NCI-H2029 treated with DMSO at 0.1 percent for 48 hours (cell line): Measurements from ENCODE around the gene RAI1.

ENCODE experiments used
- DNase-seq: peaks from one replicate; lab custom pipeline; 2025; lab: John Stamatoyannopoulos, UW

Gene RAI1

GRCh38 chr17:17767887-17768418 lies 86.7 kb downstream of the RAI1 start:
- no peak for DNase-seq

DNA sequence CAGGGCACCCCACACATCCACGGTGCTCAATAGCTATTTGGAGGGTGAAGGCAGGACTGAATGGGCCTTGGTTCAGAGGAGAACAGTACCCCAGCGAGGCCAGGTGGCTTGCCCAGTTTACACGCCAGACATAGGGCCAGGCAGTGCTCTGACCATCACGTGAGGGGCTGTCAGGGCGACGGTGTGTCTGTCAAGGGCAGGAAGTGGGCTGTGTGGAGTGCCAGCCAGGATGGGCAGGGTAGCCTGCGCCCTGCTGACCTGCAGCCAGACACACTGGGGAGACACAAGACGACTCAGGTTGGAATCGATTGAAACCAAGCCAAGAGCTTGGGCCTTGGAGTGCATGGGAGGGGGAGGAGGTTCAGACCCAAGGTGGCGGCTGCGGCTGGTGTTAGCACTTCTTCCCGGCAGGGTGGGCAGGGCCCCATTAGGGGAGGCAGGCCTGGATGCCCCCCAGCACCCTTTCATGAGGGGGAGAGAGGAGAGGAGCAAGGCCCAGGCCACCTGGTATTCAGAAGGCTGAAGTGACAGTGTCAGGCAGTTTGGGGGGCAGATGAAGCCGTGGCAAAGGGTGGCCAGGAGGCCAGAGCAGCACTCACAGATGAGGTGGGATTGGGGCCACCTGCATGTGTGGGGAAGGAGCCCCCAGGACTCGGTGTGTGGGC lies 87.3 kb downstream of the RAI1 start:
- peak; percentile 54 for DNase-seq

GRCh38 chr17:17769869-17770631 lies 88.8 kb downstream of the RAI1 start:
- DNase-seq: no peak

DNA sequence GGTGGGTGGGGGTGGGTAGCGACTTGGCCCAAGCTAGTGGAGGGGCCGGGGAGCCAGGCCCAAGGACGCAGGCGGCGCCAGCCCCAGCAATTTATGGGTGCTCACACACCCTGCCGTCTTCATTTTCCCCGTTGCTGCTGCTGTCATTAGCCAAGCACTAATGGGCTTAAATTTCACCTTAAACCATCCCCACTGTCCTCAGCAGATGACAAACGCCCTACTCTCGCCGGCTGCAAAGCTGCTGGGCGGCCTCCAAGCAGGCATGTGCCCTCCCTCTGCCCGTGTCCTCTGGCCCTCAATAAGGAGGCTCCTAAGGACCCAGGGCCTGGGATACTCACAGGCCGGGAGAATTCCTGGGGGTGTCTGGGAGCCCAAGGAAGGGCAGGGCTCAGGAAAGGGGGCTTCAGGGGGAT lies 89.4 kb downstream of the RAI1 start:
- DNase-seq: no peak

DNA sequence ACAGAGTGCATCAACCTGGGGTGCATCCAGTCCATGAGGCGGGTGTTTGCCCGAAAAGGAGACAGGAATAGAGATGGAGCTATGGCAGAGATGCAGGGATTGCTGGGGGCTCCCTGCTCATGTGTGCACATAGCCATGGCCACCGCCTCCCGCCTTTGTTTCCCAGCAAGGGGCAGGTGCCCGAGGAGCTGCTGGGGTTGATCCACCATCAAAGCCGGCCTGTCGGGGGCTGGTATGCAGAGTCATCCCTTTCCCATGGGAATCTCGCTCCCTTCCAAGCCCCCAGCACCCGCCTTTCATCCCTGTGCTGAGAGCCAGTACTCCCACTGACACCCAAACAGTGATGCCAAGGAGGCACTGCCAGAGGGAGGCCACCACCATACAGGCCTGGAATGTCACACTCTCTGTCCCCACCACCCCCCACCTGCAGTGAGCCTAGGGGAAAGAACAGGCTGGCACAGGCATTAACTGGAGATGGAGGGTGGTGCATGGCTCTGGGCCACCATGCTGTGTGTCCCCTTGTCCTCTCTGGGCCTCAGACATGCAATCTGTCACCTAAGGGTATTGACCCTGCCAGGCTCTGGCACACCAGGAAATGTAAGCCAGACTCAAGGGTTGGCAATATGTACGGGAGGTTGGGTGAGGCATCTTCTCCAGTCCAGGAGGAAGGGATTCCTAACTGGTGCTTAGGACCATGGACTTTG lies 90.4 kb downstream of the RAI1 start:
- DNase-seq: no peak

- DNase-seq: no peak
Measured at GRCh38 chr17:17772231-17772630, 91.0 kb downstream of the RAI1 start.

DNA sequence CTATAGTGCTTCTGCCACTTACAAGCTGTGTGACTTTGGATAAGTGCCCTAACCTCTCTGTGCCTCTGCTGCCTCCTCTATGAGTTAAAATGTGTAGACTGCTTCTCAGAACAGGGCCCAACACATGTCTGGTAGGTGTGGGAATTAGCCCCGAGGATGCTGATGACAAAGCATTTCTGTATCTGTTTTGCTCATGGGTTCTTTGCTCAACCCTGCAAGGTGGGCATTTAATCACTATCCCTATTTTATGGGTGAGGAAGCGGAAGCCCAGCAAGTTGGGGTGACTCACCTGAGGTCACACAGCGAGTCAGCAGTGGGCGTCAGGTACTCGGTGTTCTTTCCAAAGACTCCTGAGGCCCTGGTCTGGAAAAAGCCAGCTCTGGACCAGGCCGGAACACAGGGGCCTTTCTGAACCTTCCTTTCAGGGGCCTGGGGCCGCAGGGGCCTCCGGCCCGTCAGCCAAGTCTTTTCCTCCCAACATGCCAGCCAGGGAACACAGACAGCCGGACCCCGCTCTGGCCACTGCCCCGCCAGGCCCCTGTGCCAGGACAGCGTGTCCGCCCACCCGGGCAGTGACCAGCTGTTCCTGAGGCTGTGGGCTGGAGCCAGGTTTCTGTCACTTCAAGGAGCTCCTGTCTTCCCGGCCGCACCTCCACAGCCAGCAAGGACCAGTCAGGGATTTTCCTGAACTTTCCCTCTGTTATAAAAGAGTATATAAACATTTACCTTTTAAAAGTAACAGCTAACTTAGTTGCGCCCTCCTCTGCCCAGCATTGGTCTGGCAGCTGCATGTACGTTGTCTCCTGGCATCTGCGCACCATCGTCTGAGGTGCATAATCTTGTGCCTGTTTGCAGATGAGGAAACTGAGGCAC lies 93.0 kb downstream of the RAI1 start:
- DNase-seq: no peak

GRCh38 chr17:17776889-17777288 lies 95.6 kb downstream of the RAI1 start:
- no peak for DNase-seq

DNA sequence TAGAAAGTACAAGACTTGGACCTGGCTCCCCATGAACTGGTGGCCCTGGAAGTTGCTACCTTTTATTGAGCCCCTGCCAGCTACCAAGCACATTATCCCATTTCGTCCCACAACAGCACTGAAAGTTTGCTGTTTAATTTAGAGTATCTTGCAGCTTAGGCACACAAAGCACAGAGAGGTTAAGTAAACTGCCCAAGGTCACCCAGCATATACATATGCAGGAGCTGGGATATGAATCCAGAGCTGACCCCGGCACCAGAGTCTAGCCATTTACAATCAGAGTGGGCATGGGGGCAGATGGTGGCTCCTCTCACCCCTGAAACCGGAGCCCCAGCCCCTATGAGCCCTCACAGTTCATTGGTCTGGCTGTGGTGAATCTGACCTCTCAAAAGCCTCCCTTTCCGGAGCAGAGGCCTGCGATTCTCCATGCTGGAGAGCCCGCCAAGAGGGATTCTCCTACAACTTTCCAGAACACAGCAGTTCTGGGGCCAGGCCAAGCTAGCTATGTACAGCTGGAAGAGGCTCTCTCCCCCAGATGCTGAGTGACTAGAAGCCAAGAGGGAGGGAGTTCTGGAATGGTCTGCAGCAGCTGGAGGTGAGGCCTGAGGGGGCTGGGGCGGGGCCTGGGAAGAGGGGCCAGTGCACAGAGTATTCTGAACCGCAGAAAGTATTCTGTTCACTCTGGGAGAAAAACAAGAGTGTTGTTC lies 97.2 kb downstream of the RAI1 start:
- no peak for DNase-seq

- no peak for DNase-seq
Measured at GRCh38 chr17:17779015-17779611, 97.9 kb downstream of the RAI1 start.

DNA sequence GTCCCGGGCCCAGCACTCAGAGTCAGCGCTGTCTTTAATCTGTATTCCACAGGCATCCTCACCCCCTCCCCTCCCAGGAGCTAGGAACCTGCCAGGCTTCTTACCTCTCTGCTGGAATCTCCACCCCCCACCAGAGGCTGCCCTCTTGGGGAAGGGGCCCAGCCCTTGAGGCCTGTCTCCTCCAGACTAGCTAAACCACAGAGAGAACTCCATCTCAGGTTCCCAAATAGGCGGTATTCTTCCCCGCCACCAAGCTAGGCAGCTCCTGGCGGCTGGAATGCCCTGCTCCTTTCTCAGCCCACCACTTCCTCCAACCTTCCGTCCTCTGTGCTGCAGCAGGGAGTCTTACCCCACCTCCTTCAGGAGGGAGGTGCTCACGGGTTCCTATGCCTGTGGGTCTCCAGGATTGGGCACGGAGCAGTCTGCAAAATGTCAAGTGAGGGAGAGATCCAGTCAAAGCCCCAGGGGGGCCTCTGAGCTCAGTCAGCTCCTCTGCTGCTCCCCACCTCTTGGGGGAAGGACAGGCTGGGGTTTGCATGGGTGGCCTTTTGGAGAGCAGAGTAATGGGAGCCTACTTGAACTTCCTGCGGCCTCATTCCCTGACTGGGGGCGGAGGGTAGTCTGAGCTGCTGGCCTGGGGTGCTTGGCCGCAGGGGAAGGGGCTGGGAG lies 99.8 kb downstream of the RAI1 start:
- DNase-seq: peak; percentile 15

GRCh38 chr17:17781591-17782496 lies 100.6 kb downstream of the RAI1 start:
- DNase-seq: peak; percentile 30

GRCh38 chr17:17782523-17783115 lies 101.4 kb downstream of the RAI1 start:
- DNase-seq: no peak

- peak; percentile 34 for DNase-seq
Measured at GRCh38 chr17:17783116-17783824, 102.0 kb downstream of the RAI1 start.

GRCh38 chr17:17783825-17784656 lies 102.8 kb downstream of the RAI1 start:
- peak; percentile 46 for DNase-seq

DNA sequence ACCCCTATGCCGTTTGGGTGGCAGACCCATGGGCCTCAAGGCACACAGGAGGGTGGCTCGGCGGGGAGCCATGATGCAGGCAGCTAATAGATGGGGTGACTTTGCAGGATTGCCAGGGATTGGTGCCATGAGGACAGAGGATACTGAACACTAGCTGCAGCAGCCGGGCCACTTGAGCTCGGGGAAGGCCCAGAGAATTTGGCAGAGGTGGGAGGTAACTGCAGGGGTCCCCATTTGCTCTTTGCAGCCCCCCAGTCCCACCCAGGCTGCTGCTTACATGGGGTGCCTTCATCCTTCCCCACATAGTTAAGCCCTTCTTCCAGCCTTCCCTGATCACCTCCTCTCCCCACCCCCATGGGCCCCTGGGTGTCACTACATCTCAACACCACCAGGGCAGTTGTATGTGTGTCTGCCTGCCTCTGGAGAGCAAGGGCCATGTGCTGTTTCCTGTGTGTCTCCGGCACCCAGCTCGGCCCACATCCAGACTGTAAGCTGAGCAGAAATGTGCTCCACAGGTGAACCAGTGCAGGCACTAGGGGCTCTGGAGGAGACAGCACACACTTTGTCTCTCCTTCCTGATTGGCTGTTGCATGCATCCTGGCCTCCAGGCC lies 103.5 kb downstream of the RAI1 start:
- no peak for DNase-seq

- no peak for DNase-seq
Measured at GRCh38 chr17:17785407-17785806, 104.1 kb downstream of the RAI1 start.
